Activated CD4-positive, alpha-beta T cell treated with anti-CD3 and anti-CD28 coated beads, Interleukin-2, amount 50 U/mL, for 48 hours (primary cell): ENCODE data around the gene EFHC2.

Source experiments
- DNase-seq, 2 experiments: peaks; one replicate each; pipeline ENCODE4 v3.0.0-alpha.2; 2020

EFHC2 gene

GRCh38 chrX:44143061-44143602 lies 200.3 kb downstream of the EFHC2 start:
- no peak for DNase-seq

- no peak for DNase-seq
Measured at GRCh38 chrX:44130189-44130588, 213.3 kb downstream of the EFHC2 start.

DNA sequence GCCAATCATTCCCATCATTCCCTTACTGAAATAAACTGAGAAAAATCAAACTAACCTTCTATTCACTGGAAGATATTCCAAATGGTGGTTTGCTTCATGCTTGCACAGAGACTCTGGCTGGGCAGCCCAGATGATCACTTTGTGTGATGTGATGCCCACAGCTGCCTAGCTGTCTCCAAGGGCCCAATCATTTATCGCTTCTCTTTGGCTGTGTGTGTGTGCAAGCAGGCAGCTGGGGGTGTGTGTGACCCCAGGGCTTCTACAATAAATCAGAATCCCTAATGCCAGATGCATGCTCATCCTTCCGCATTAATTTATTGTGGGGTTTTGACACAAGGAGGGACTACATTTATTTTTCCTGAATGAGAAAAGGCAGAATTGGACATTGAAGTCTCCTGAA lies 230.1 kb downstream of the EFHC2 start:
- DNase-seq = no peak

DNA sequence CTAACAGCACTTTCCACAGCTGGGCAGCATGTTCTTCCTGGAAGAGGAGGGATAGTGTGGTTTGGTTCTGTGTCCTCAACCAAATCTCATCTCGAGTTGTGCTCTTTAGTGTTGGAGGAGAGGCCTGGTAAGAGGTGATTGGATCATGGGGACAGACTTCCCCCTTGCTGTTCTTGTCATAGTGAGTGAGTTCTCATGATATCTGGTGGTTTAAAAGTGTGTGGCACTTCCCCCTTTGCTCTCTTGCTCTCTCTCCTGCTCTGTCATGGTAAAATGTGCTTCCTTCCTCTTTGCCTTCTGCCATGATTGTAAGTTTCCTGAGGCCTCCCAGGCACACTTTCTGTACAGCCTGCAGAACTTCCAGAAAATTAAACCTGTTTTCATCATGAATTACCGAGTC lies 236.6 kb downstream of the EFHC2 start:
- DNase-seq = no peak

DNA sequence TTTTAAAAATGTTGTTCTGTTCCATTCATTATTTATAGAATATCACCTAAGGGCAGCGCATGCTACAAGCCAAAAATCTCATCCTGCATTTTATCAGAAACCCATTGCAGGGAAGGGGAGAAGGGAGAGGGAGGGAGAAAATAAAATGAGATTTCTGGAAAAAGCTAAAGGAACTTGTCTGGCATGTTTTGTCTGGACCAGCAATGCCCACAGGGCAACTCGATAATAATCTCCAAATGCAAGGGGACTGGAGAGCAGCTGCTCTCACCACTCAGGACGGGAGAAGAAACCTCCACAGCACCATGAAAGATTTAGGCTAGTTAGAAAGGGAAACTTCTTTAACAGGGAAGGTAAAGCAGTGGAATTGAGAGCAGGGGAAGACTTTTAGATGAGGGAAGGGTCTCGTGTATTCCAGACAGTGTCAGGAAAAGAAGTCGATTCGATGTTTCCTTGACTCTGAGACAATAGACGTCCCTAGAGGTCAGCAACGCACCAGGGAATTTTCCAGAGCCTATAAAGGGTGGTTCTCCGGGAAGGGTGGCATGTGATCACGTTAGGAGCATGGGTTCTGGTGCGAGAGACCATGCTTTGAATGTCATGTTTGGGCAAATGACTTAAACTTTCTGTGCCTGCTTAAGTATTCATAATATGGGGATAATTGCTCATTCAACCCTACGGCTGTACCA lies 238.1 kb downstream of the EFHC2 start:
- DNase-seq = no peak

GRCh38 chrX:44104699-44105098 lies 238.8 kb downstream of the EFHC2 start:
- no peak for DNase-seq

GRCh38 chrX:44101281-44101680 lies 242.2 kb downstream of the EFHC2 start:
- DNase-seq = no peak

DNA sequence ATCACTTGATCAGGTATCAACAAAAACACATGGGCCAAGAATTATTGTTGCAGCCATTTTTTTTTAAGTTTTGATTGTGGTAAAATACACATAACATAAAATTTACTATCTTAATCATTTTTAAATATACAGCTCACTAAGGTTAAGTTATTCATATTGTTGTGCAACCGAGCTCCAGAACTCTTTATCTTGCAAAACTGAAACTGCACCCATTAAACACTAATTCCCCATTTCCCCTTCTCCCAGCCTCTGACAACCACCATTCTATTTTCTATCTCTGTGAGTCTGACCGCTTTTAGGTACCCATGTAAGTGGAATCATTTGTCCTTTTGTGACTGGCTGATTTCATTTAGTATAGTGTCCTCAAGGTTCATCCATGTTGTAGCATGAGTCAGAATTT lies 244.1 kb downstream of the EFHC2 start:
- DNase-seq = no peak
